ENCODE measurements around the gene CLDN6. TPM values are rescaled to one million over a fixed set of nuclear protein-coding genes. Genes with fewer than 3 reads are reported as not detected.
A peak's percentile ranks its signal among the peaks of the same experiment; 100 is the strongest.

The CLDN6 gene
- total RNA-seq, 1 donor from 2014 or later: not detected

- Mint-ChIP-seq H3K4me3 (ENCODE audit: low read depth) (no peak within 1 kb of the TSS), H3K36me3 (ENCODE audit: low read depth) (no peaks in the 10 kb centered on the region), H3K27ac (no peak within 1 kb of the TSS), H3K27me3 (ENCODE audit: low read depth) (peaks cover 15% of the 10 kb centered on the region), H3K9me3 (no peaks in the 10 kb centered on the region), H3K4me1 (ENCODE audit: low read depth) (peaks cover 9% of the 10 kb centered on the region)
- no peak for DNase-seq (ENCODE audit: low spot score)
- intact Hi-C loops (cut with micrococcal nuclease): no loop called here
Measured at GRCh38 chr16:3012828-3013420, 5.1 kb downstream of the CLDN6 start, which contains the start of gene CLDN9. TSS of gene CLDN9 (plus strand) at chr16:3012923. CDS start at chr16:3013363, 440 bp downstream.

DNA sequence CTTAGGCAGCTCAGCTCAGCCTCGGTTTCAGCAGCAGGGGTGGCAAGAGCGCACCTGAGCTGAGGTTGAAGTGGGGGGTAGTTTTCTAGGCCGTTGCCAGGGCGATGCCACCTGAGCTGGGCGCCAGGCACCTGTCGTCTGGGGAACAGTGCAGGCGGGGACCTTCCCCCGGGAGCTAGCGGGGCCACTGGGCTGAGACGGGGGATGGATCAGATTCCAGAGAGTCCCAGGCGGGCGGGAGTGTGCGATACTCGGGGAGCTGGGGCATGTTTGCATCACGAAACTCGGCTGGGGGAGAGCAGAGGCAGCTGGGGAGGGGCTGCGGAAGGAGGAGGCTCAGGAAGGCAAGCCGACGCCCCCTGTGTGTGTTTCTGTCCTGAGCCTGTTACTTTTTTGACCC is 5.7 kb downstream of the CLDN6 start:
- H3K9me3 Mint-ChIP-seq: no peaks in the 10 kb centered on the region
- H3K4me3 Mint-ChIP-seq (ENCODE audit: low read depth): no peak overlapping the region
- H3K4me1 Mint-ChIP-seq (ENCODE audit: low read depth): peaks cover 16% of the 10 kb centered on the region
- no peak overlapping the region for H3K27ac Mint-ChIP-seq
- intact Hi-C loops (cut with micrococcal nuclease): no loop called here
- no peaks in the 10 kb centered on the region for H3K36me3 Mint-ChIP-seq (ENCODE audit: low read depth)
- DNase-seq (ENCODE audit: low spot score): no peak
- peaks cover 14% of the 10 kb centered on the region for H3K27me3 Mint-ChIP-seq (ENCODE audit: low read depth)

GRCh38 chr16:3010510-3010909 is 7.5 kb downstream of the CLDN6 start:
- no peaks in the 10 kb centered on the region for H3K36me3 Mint-ChIP-seq (ENCODE audit: low read depth)
- H3K9me3 Mint-ChIP-seq: no peaks in the 10 kb centered on the region
- no peak overlapping the region for H3K27ac Mint-ChIP-seq
- intact Hi-C loops (cut with micrococcal nuclease): no loop called here
- no peak for DNase-seq (ENCODE audit: low spot score)
- H3K4me3 Mint-ChIP-seq (ENCODE audit: low read depth): no peak overlapping the region
- H3K4me1 Mint-ChIP-seq (ENCODE audit: low read depth): peaks cover 23% of the 10 kb centered on the region
- H3K27me3 Mint-ChIP-seq (ENCODE audit: low read depth): peaks cover 11% of the 10 kb centered on the region

DNA sequence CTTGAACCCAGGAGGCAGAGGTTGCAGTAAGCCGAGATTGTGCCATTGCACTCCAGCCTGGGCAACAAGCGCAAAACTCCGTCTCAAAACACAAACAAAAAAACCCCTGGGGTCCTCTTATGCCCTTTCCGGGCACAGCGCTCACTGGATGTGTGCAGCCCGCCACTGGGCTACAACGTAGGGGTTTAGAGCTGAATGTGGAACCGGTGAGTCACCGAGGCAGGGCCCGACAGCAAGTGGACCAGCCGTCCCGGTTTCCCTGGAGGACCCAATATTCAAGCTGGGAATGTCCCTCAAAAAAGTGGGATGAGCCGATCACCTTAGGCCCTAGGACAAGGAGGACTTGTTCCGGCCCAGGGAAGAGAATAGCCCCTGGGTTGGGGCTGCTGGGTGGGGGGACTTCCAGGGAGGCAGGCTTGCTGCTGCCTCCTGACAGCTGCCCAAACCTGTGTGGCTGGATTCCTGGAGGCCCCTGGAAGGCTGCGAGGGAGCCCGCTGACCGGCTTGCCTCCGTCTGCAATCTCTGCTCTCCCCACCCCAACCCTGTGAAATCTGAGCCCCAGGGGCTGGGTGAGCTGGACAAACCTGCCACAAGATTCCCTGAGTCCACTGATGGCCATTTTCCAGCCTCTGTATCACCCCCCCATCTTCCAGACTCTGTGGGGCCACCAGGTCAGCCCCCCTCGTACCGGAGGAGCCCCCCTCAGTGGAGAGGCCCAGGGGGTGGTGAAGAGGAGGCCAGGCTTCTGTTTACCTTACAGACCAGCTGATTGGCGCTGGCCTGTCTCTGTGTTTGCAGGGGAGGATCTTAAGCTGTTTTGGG is 8.2 kb downstream of the CLDN6 start:
- H3K27me3 Mint-ChIP-seq (ENCODE audit: low read depth): peaks cover 11% of the 10 kb centered on the region
- no peak overlapping the region for H3K4me3 Mint-ChIP-seq (ENCODE audit: low read depth)
- H3K36me3 Mint-ChIP-seq (ENCODE audit: low read depth): no peaks in the 10 kb centered on the region
- H3K9me3 Mint-ChIP-seq: no peaks in the 10 kb centered on the region
- intact Hi-C loops (cut with micrococcal nuclease): no loop called here
- H3K4me1 Mint-ChIP-seq (ENCODE audit: low read depth): peaks cover 25% of the 10 kb centered on the region
- no peak for DNase-seq (ENCODE audit: low spot score)
- no peak overlapping the region for H3K27ac Mint-ChIP-seq

DNA sequence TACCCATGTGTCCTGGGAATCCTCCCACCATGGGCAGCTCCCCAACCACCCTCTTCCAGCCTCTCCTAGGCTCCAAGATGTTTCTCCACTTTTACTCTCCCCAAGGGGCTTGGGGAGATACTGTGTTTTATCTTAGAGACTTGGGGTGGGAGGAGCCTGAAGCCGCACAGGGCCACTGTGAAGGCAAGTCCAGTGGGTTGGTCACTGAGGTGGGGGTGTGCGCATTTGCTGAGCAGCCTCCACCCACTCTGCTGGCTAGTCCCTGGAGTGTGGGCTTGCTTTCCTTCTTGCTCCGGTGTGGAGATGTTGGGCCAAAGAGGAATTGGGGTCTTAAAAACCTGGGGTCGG is 9.3 kb downstream of the CLDN6 start:
- intact Hi-C loops (cut with micrococcal nuclease): no loop called here
- H3K4me1 Mint-ChIP-seq (ENCODE audit: low read depth): peaks cover 26% of the 10 kb centered on the region
- H3K27me3 Mint-ChIP-seq (ENCODE audit: low read depth): peaks cover 6% of the 10 kb centered on the region
- H3K27ac Mint-ChIP-seq: no peak overlapping the region
- no peaks in the 10 kb centered on the region for H3K9me3 Mint-ChIP-seq
- no peak for DNase-seq (ENCODE audit: low spot score)
- H3K36me3 Mint-ChIP-seq (ENCODE audit: low read depth): no peaks in the 10 kb centered on the region
- no peak overlapping the region for H3K4me3 Mint-ChIP-seq (ENCODE audit: low read depth)

GRCh38 chr16:3007957-3008689 is 9.9 kb downstream of the CLDN6 start:
- Mint-ChIP-seq H3K27me3 (ENCODE audit: low read depth) (peaks cover 6% of the 10 kb centered on the region), H3K4me3 (ENCODE audit: low read depth) (peak overlapping the region; percentile 45), H3K27ac (no peak overlapping the region), H3K4me1 (ENCODE audit: low read depth) (peaks cover 26% of the 10 kb centered on the region), H3K9me3 (no peaks in the 10 kb centered on the region), H3K36me3 (ENCODE audit: low read depth) (no peaks in the 10 kb centered on the region)
- no peak for DNase-seq (ENCODE audit: low spot score)
- intact Hi-C loops (cut with micrococcal nuclease): no loop called here

DNA sequence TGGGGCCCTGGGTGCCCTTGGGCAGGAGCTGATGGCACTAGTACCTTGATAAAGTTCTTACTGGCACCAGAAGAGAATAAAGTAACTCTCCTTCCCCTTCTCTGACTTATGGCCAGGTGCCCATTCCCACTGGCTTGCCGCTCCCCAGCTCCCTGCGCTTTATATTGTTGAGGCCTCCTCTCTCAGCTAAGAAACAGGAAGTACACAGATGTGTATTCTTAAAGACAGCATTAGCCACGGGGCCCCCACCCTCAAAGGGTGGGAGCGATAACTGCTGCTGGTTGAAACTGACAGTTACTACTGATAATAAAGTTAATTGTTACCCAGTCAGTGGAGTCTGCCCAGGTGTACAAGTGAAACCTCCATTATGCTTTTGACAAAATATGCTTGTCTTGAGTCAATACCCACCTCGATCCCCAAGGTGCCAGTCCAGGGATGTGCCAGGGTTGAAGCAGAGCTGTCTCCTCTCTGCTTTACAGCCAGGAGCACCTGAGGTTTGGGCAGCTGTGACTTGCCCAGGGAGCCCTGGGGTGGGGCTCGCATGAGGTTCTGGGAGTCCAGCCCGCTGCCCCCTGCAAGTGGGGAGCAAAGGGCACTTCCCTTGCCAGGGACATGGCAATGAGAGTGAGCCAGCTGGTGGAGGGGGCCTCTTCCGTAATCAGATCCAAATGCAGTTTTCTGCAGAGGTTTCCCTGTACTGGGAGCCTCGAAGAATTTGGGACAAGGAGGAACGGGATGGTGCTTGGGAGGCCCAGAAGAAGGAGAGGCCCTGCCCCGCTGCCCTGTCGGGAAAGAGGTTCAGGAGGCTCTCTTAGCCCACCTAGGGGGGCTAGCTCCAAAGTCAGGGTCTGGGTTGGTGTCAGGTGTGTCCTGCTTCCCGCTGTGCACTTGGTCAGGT is 10.7 kb downstream of the CLDN6 start:
- no peak overlapping the region for H3K4me3 Mint-ChIP-seq (ENCODE audit: low read depth)

GRCh38 chr16:3004781-3005284 is 13.2 kb downstream of the CLDN6 start:
- no peaks in the 10 kb centered on the region for H3K36me3 Mint-ChIP-seq (ENCODE audit: low read depth)
- H3K27me3 Mint-ChIP-seq (ENCODE audit: low read depth): peaks cover 4% of the 10 kb centered on the region
- intact Hi-C loops (cut with micrococcal nuclease): no loop called here
- DNase-seq (ENCODE audit: low spot score): no peak
- H3K9me3 Mint-ChIP-seq: no peaks in the 10 kb centered on the region
- peaks cover 26% of the 10 kb centered on the region for H3K4me1 Mint-ChIP-seq (ENCODE audit: low read depth)
- H3K27ac Mint-ChIP-seq: no peak overlapping the region
- H3K4me3 Mint-ChIP-seq (ENCODE audit: low read depth): peak overlapping the region; percentile 74

More for the DNA sequence above, 10.7 kb downstream of the CLDN6 start:
- intact Hi-C loops (cut with micrococcal nuclease): no loop called here
- H3K4me1 Mint-ChIP-seq (ENCODE audit: low read depth): peaks cover 26% of the 10 kb centered on the region
- H3K36me3 Mint-ChIP-seq (ENCODE audit: low read depth): no peaks in the 10 kb centered on the region
- DNase-seq (ENCODE audit: low spot score): no peak
- peaks cover 4% of the 10 kb centered on the region for H3K27me3 Mint-ChIP-seq (ENCODE audit: low read depth)
- no peak overlapping the region for H3K27ac Mint-ChIP-seq
- H3K9me3 Mint-ChIP-seq: no peaks in the 10 kb centered on the region

- H3K27ac Mint-ChIP-seq: no peak overlapping the region
Measured at GRCh38 chr16:3004319-3004718, 13.7 kb downstream of the CLDN6 start.

GRCh38 chr16:3003582-3004270 is 14.3 kb downstream of the CLDN6 start:
- no peaks in the 10 kb centered on the region for H3K9me3 Mint-ChIP-seq
- no peak overlapping the region for H3K27ac Mint-ChIP-seq
- intact Hi-C loops (cut with micrococcal nuclease): loop anchor here (1.0 kb wide), 1 partner anchor 17 kb away; the partner anchor contains the start of gene TNFRSF12A
- peaks cover 25% of the 10 kb centered on the region for H3K4me1 Mint-ChIP-seq (ENCODE audit: low read depth)
- no peaks in the 10 kb centered on the region for H3K36me3 Mint-ChIP-seq (ENCODE audit: low read depth)
- peak; percentile 99 for DNase-seq (ENCODE audit: low spot score)
- peaks cover 4% of the 10 kb centered on the region for H3K27me3 Mint-ChIP-seq (ENCODE audit: low read depth)
- peak overlapping the region; percentile 71 for H3K4me3 Mint-ChIP-seq (ENCODE audit: low read depth)

More at GRCh38 chr16:3004319-3004718, 13.7 kb downstream of the CLDN6 start:
- Mint-ChIP-seq H3K4me3 (ENCODE audit: low read depth) (no peak overlapping the region), H3K27me3 (ENCODE audit: low read depth) (peaks cover 4% of the 10 kb centered on the region), H3K9me3 (no peaks in the 10 kb centered on the region), H3K4me1 (ENCODE audit: low read depth) (peaks cover 26% of the 10 kb centered on the region), H3K36me3 (ENCODE audit: low read depth) (no peaks in the 10 kb centered on the region)
- no peak for DNase-seq (ENCODE audit: low spot score)
- intact Hi-C loops (cut with micrococcal nuclease): no loop called here

DNA sequence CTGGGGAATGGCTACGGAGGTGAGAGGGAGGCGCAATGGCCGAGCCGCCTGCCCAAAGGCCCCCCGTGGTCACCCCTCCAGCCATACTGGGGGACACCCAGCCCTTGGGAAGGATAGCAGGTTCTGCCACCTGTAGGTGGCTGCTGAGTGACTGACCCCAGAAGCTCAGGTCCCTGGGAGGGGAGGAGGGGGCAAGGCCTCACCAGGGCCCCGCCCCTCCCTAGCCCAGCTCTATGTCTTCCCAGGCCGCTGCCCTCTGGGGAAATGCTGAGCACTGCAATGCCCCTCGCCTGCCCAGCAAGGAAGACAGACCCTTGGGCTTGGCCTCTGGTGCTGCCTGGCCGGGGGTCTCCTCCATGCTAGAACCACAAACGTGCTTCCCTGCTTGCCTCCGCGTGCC is 16.7 kb downstream of the CLDN6 start:
- DNase-seq (ENCODE audit: low spot score): no peak
- no peaks in the 10 kb centered on the region for H3K36me3 Mint-ChIP-seq (ENCODE audit: low read depth)
- peaks cover 3% of the 10 kb centered on the region for H3K4me1 Mint-ChIP-seq (ENCODE audit: low read depth)
- no peak overlapping the region for H3K4me3 Mint-ChIP-seq (ENCODE audit: low read depth)
- no peaks in the 10 kb centered on the region for H3K9me3 Mint-ChIP-seq
- peaks cover 2% of the 10 kb centered on the region for H3K27me3 Mint-ChIP-seq (ENCODE audit: low read depth)
- intact Hi-C loops (cut with micrococcal nuclease): no loop called here
- H3K27ac Mint-ChIP-seq: no peak overlapping the region
